Measurements from ENCODE around the gene FCHO1.

DNA sequence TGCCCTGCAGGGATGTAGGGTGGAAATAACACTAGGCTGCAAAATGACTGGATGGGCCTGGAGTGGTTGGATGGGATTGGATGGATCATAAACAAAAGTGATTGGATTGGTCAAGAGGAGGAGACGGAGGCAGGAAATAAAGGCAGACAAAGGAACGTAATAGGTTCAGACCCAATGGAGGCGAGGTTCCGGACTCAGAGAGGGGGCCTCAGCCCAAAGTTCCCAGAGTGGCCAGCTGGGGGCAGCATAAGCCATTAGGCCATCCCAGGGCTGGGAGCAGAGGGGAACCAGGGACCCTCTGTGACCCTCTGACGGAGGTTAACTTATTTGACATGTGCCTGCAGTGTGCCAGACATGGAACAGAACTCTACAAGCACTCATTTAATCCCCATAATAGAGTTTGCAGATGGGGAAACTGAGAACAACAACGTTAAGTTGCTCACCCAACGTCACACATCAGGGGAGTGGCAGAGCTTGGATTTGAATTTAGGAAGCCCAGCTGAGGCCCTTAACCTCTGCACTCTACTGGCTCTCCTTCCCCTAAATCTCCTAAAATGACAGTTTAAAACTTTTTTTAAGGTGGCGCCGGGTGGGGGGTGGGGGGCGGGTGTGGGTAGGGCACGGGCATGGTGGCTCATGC is 47.3 kb upstream of the FCHO1 start:
- TF ChIP-seq, protein P1, sequence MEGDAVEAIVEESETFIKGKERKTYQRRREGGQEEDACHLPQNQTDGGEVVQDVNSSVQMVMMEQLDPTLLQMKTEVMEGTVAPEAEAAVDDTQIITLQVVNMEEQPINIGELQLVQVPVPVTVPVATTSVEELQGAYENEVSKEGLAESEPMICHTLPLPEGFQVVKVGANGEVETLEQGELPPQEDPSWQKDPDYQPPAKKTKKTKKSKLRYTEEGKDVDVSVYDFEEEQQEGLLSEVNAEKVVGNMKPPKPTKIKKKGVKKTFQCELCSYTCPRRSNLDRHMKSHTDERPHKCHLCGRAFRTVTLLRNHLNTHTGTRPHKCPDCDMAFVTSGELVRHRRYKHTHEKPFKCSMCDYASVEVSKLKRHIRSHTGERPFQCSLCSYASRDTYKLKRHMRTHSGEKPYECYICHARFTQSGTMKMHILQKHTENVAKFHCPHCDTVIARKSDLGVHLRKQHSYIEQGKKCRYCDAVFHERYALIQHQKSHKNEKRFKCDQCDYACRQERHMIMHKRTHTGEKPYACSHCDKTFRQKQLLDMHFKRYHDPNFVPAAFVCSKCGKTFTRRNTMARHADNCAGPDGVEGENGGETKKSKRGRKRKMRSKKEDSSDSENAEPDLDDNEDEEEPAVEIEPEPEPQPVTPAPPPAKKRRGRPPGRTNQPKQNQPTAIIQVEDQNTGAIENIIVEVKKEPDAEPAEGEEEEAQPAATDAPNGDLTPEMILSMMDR (IDR thresholded peaks at IDR 0.05), result peak in 2 of 3 donors; percentile 29 to 42
- TF ChIP-seq POLR2A (IDR thresholded peaks at IDR 0.05), result no peak

Data from ovary (tissue), 3 donors.